NCI-H748 treated with DMSO at 0.1 percent for 48 hours (cell line): ENCODE measurements around the gene CAPRIN2.
A peak's percentile ranks its signal among the peaks of the same experiment; 100 is the strongest.

Source experiments
- DNase-seq: peaks from one replicate; lab custom pipeline; 2025; lab: John Stamatoyannopoulos, UW

The CAPRIN2 gene

GRCh38 chr12:30754750-30755394 lies at the start of gene CAPRIN2:
Gene CAPRIN2 (minus strand): TSS chr12:30754951. CDS start chr12:30753520, 1,431 bp downstream.
- DNase-seq: peak; percentile 81

GRCh38 chr12:30797689-30798088 lies 42.9 kb upstream of the CAPRIN2 start:
- DNase-seq: no peak

GRCh38 chr12:30796891-30797371 lies 42.2 kb upstream of the CAPRIN2 start:
- peak; percentile 3 for DNase-seq

GRCh38 chr12:30796313-30796780 lies 41.6 kb upstream of the CAPRIN2 start:
- no peak for DNase-seq

GRCh38 chr12:30795410-30796312 lies 40.9 kb upstream of the CAPRIN2 start:
- DNase-seq: no peak

- no peak for DNase-seq
Observed at GRCh38 chr12:30794591-30795409, 40.0 kb upstream of the CAPRIN2 start.

GRCh38 chr12:30794020-30794419 lies 39.3 kb upstream of the CAPRIN2 start:
- no peak for DNase-seq

- no peak for DNase-seq
Observed at GRCh38 chr12:30792648-30793499, 38.1 kb upstream of the CAPRIN2 start.

- DNase-seq: no peak
Observed at GRCh38 chr12:30792085-30792484, 37.3 kb upstream of the CAPRIN2 start.

- DNase-seq: no peak
Observed at GRCh38 chr12:30788754-30789153, 34.0 kb upstream of the CAPRIN2 start.

- no peak for DNase-seq
Observed at GRCh38 chr12:30785630-30786029, 30.9 kb upstream of the CAPRIN2 start.

GRCh38 chr12:30784508-30784907 lies 29.8 kb upstream of the CAPRIN2 start:
- no peak for DNase-seq

- DNase-seq: no peak
Observed at GRCh38 chr12:30783946-30784345, 29.2 kb upstream of the CAPRIN2 start.

GRCh38 chr12:30782316-30783173 lies 27.8 kb upstream of the CAPRIN2 start:
- DNase-seq: no peak

- no peak for DNase-seq
Observed at GRCh38 chr12:30779578-30779977, 24.8 kb upstream of the CAPRIN2 start.

GRCh38 chr12:30779178-30779577 lies 24.4 kb upstream of the CAPRIN2 start:
- no peak for DNase-seq

- DNase-seq: no peak
Observed at GRCh38 chr12:30774599-30774998, 19.8 kb upstream of the CAPRIN2 start.

- no peak for DNase-seq
Observed at GRCh38 chr12:30769802-30770201, 15.1 kb upstream of the CAPRIN2 start.

GRCh38 chr12:30764251-30764650 lies 9.5 kb upstream of the CAPRIN2 start:
- peak; percentile 71 for DNase-seq

- no peak for DNase-seq
Observed at GRCh38 chr12:30763053-30763452, 8.3 kb upstream of the CAPRIN2 start.
